HepG2 (cell line): ENCODE measurements around the gene ADCY9. TPM values are rescaled to one million over a fixed set of nuclear protein-coding genes. Genes with fewer than 3 reads are reported as not detected.

ENCODE experiments used
- CEBPG ChIP-seq: IDR thresholded peaks from 2 replicates; pipeline ENCODE4 v1.6.1; 2016
- EZH2 ChIP-seq: conservative IDR thresholded peaks from 2 replicates; pipeline ENCODE4 v1.6.1; 2012; ENCODE audit warnings: mild to moderate bottlenecking, low read depth, low read length, moderate library complexity
- GMEB2 ChIP-seq: IDR thresholded peaks from 2 replicates; pipeline ENCODE4 v1.6.1; 2016; ENCODE audit warnings: missing biosample characterization, missing genetic modification reagents, low read depth
- IKZF4 ChIP-seq: sonication (generic); formaldehyde crosslinking; IDR thresholded peaks from 2 replicates; pipeline ENCODE4 v1.5.1; 2020; ENCODE audit warnings: borderline replicate concordance, mild to moderate bottlenecking, low read depth, missing genetic modification reagents; ENCODE audit errors: not compliant biosample characterization
- ISX ChIP-seq: sonication (generic); formaldehyde crosslinking; conservative IDR thresholded peaks from 2 replicates; pipeline ENCODE4 v1.5.0; 2020; ENCODE audit warnings: missing genetic modification reagents
- KDM2A ChIP-seq: sonication (generic); formaldehyde crosslinking; IDR thresholded peaks from 2 replicates; pipeline ENCODE4 v1.4.0; 2020; ENCODE audit warnings: low read depth, missing genetic modification reagents, borderline replicate concordance
- KMT2B ChIP-seq: IDR thresholded peaks from 2 replicates; pipeline ENCODE4 v1.6.1; 2016; ENCODE audit warnings: missing genetic modification reagents, missing compliant biosample characterization
- MBNL3 ChIP-seq: fragments of 250-450 bp; sonication (Bioruptor Pico); conservative IDR thresholded peaks from 2 replicates; pipeline ENCODE4 v1.8.0; 2022; ENCODE audit warnings: mild to moderate bottlenecking, inconsistent platforms
- MTF1 ChIP-seq: sonication (generic); formaldehyde crosslinking; IDR thresholded peaks from 2 replicates; pipeline ENCODE4 v1.5.0; 2020; ENCODE audit warnings: missing genetic modification reagents
- PATZ1 ChIP-seq: sonication (generic); formaldehyde crosslinking; IDR thresholded peaks from 2 replicates; pipeline ENCODE4 v1.4.0; 2020; ENCODE audit warnings: missing genetic modification reagents
- PAXIP1 ChIP-seq: sonication (generic); formaldehyde crosslinking; conservative IDR thresholded peaks from 2 replicates; pipeline ENCODE4 v1.4.0; 2020; ENCODE audit warnings: mild to moderate bottlenecking, missing genetic modification reagents, moderate library complexity
- RARG ChIP-seq: sonication (generic); formaldehyde crosslinking; IDR thresholded peaks from 2 replicates; pipeline ENCODE4 v1.4.0; 2020; ENCODE audit warnings: low read depth, mild to moderate bottlenecking, missing genetic modification reagents
- RFX1 ChIP-seq: fragments of 450-650 bp; IDR thresholded peaks from 2 replicates; pipeline ENCODE4 v1.6.1; 2017
- SMC3 ChIP-seq: IDR thresholded peaks from 2 replicates; pipeline ENCODE4 v1.6.1; 2011; ENCODE audit warnings: low read length, improper control_type of control experiment
- TBP ChIP-seq: sonication (generic); formaldehyde crosslinking; IDR thresholded peaks from 2 replicates; pipeline ENCODE4 v1.5.0; 2020; ENCODE audit warnings: missing genetic modification reagents
- ZBTB4 ChIP-seq: sonication (generic); formaldehyde crosslinking; IDR thresholded peaks from 2 replicates; pipeline ENCODE4 v1.4.0; 2020; ENCODE audit warnings: missing genetic modification reagents, mild to moderate bottlenecking, borderline replicate concordance
- ZNF563 ChIP-seq: sonication (generic); formaldehyde crosslinking; IDR thresholded peaks from 2 replicates; pipeline ENCODE4 v1.8.0; 2022; ENCODE audit warnings: mild to moderate bottlenecking, moderate library complexity, missing genetic modification reagents
- ZNF7 ChIP-seq: IDR thresholded peaks from 2 replicates; pipeline ENCODE4 v1.6.1; 2016; ENCODE audit warnings: missing biosample characterization, missing genetic modification reagents
- ZNF883 ChIP-seq: sonication (generic); formaldehyde crosslinking; IDR thresholded peaks from 2 replicates; pipeline ENCODE4 v1.5.1; 2020; ENCODE audit warnings: mild to moderate bottlenecking, missing genetic modification reagents; ENCODE audit errors: not compliant biosample characterization
- polyA plus RNA-seq, 8 experiments: library from polyadenylated mRNA; depleted of rRNA in 3 of 8; stranded (reverse) in 7 of 8; unstranded in 1 of 8; fragments of >200 nt; fragmentation: Illumina TruSeq in 4 of 8; extraction: Trizol in 4 of 8; gene quantifications; 2 replicates each; pipeline versions ENCODE4 v1.2.1 to v1.2.3, GENCODE V29; 2011 to 2016; ENCODE audit warnings: low read depth in 4 of 8, missing spikeins in 1 of 8, mixed read lengths in 1 of 8; ENCODE audit not compliant: insufficient read depth in 1 of 8
- total RNA-seq, 5 experiments: library from RNA; depleted of rRNA; stranded (reverse); fragments of >200 nt; fragmentation: Illumina TruSeq; extraction: Trizol; gene quantifications; 2 replicates each; pipeline ENCODE4 v1.2.3, GENCODE V29; 2016; ENCODE audit warnings: low read depth in 1 of 5

ADCY9 gene
- total and polyA plus RNA-seq, 2 of the 13 experiments (the other 11 are each of a cell fraction or from before 2014, with no cell fraction given), result 11.2 to 13.9 TPM

DNA sequence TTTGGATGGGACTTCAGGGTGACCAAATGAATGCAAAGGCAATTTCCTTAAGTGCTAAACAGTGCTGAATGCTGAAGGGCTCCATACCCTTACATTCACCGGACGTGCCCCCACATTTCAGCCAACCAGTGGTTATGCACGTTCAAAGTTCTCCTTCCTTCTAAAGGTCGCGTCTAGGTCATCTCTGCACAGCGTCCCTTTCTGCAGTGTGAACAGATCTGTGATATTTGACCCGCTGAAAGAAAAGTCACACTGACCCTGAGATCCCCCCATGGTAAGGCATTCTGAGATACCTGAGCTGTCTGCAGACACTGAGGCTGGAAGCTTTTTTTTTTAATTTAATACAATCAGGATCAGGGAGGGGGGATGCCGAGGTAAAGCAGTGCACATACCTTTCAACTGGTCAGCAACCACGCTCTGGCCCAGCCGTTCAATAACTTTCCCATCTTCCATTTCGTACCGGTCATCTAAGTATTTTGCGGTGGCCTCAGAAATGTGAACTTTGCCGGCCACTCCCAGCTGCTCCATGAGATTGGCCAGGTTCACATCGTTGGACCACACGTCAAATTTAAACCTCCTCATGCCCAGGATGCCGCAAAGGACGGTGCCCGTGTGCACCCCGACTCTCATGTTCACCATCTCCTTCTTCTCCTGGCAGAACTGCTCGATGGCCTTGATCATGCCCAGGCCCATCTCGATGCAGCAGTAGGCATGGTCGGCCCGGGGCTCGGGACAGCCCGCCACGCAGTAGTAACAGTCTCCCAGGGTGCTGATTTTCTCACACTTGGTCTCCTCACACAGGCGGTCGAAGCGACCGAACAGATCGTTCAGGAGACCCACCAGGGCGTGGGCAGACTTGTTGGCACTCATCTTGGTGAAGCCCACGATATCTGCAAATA is 2.6 kb downstream of the ADCY9 start (continued):
- TF ChIP-seq KDM2A (CRISPR knock-in tag) (no peak), PAXIP1 (CRISPR knock-in tag) (peak; percentile 72), RFX1 (no peak), KMT2B (peak; percentile 44; the same call in 1 of the 2 replicates), TBP (CRISPR knock-in tag) (no peak), ZNF883 (no peak), SMC3 (no peak), ZBTB4 (no peak), MBNL3 (CRISPR knock-in tag) (no peak), MTF1 (no peak), EZH2 (no peak), PATZ1 (CRISPR knock-in tag) (peak; percentile 60), RARG (CRISPR knock-in tag) (no peak), ZNF563 (CRISPR knock-in tag) (no peak), GMEB2 (CRISPR knock-in tag) (no peak), ISX (no peak), ZNF7 (CRISPR knock-in tag) (no peak), IKZF4 (CRISPR knock-in tag) (no peak), CEBPG (CRISPR knock-in tag) (no peak; the same call in 1 of the 2 replicates)
